Forelimb muscle (tissue), 1 donor: Measurements from ENCODE around the gene PAPOLG. TPM values are rescaled to one million over a fixed set of nuclear protein-coding genes. Genes with fewer than 3 reads are reported as not detected.

Experiments
- DNase-seq: peaks from one replicate; pipeline ENCODE4 v3.0.0-alpha.2; 2013; ENCODE audit warnings: low read depth
- polyA plus RNA-seq: library from polyadenylated mRNA; unstranded; fragments of 120-200 nt; gene quantifications from one replicate; pipeline ENCODE4 v1.2.1, GENCODE V29; 2013; ENCODE audit not compliant: insufficient read length

PAPOLG gene
- polyA plus RNA-seq: 12.3 TPM

GRCh38 chr2:60756097-60757087 is at the start of gene PAPOLG:
Gene PAPOLG, plus strand, starts transcription at chr2:60756268. Its CDS starts 211 bp downstream, at chr2:60756479.
- peak; percentile 51 for DNase-seq

- no peak for DNase-seq
These were observed 48.2 kb upstream of the PAPOLG start for GRCh38 chr2:60707750-60708371.

GRCh38 chr2:60708630-60709320 is 47.3 kb upstream of the PAPOLG start:
- no peak for DNase-seq

- DNase-seq: no peak
These were observed 45.4 kb upstream of the PAPOLG start for GRCh38 chr2:60710707-60711106.

GRCh38 chr2:60715561-60715960 is 40.5 kb upstream of the PAPOLG start:
- no peak for DNase-seq

GRCh38 chr2:60717691-60718090 is 38.4 kb upstream of the PAPOLG start:
- DNase-seq: no peak

GRCh38 chr2:60719331-60719730 is 36.7 kb upstream of the PAPOLG start:
- no peak for DNase-seq

- no peak for DNase-seq
These were observed 30.6 kb upstream of the PAPOLG start for GRCh38 chr2:60725466-60725865.

GRCh38 chr2:60728855-60729254 is 27.2 kb upstream of the PAPOLG start:
- no peak for DNase-seq

- DNase-seq: no peak
These were observed 20.4 kb upstream of the PAPOLG start for GRCh38 chr2:60735496-60736250.

GRCh38 chr2:60738679-60739078 is 17.4 kb upstream of the PAPOLG start:
- DNase-seq: no peak

- DNase-seq: no peak
These were observed 16.9 kb upstream of the PAPOLG start for GRCh38 chr2:60739156-60739555.

- DNase-seq: no peak
These were observed 14.5 kb upstream of the PAPOLG start for GRCh38 chr2:60741576-60741975.

GRCh38 chr2:60742419-60742818 is 13.6 kb upstream of the PAPOLG start:
- no peak for DNase-seq

- DNase-seq: no peak
These were observed 10.7 kb upstream of the PAPOLG start for GRCh38 chr2:60745330-60745729.

- no peak for DNase-seq
These were observed 10.3 kb upstream of the PAPOLG start for GRCh38 chr2:60745761-60746160.

GRCh38 chr2:60746318-60746717 is 9.8 kb upstream of the PAPOLG start:
- DNase-seq: no peak

- DNase-seq: no peak
These were observed 3.6 kb downstream of the PAPOLG start for GRCh38 chr2:60759654-60760053.

GRCh38 chr2:60764736-60765534 is 8.9 kb downstream of the PAPOLG start:
- no peak for DNase-seq

GRCh38 chr2:60766283-60766682 is 10.2 kb downstream of the PAPOLG start:
- DNase-seq: no peak

- DNase-seq: no peak
These were observed 15.4 kb downstream of the PAPOLG start for GRCh38 chr2:60771508-60771907.
